ENCODE results near the gene PCDHB13. TPM values are rescaled to one million over a fixed set of nuclear protein-coding genes. Genes with fewer than 3 reads are reported as not detected.
"Not testable (repeated sequence)": the region's sequence is repeated elsewhere in the genome, so short reads cannot be mapped to it uniquely, and the experiment has no call there.

Gene PCDHB13
- 2.9 TPM for total RNA-seq
- long read RNA-seq, full-length matches to known transcripts, result 2 of 2 reads
- long read RNA-seq, partial matches to known transcripts, result 0 of 2 reads
- long read RNA-seq, other reads (novel, unspliced or antisense), result 0 of 2 reads

DNA sequence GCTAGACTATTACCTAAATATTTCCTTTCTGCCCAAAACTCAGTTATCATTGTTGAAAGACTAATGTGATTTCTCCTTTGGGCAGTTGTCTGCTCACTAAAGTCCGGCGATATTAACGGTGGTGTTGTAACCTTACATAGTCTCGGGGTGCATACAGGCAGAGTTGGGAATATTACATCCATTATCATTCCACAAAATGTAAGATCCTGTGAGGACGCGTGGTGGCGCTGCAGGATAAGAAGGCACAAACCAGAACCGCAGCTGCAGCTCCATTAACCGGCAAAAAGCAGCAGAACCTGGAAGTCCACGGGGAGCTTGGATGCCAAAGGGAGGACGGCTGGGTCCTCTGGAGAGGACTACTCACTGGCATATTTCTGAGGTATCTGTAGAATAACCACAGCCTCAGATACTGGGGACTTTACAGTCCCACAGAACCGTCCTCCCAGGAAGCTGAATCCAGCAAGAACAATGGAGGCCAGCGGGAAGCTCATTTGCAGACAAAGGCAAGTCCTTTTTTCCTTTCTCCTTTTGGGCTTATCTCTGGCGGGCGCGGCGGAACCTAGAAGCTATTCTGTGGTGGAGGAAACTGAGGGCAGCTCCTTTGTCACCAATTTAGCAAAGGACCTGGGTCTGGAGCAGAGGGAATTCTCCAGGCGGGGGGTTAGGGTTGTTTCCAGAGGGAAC lies at the start of gene PCDHB13:
Gene PCDHB13, plus strand, starts transcription at position 264 of the 684 bp plus-strand sequence. Its CDS starts 205 bp downstream, at position 469.
- H3K27me3 ChIP-seq (ENCODE audit: low read depth); DNase-seq; H3K4me3 ChIP-seq; H3K4me1 ChIP-seq; H3K27ac ChIP-seq; intact Hi-C loops (cut with DNase I); H3K36me3 ChIP-seq: not testable (repeated sequence)
- ATAC-seq, result peak; percentile 42 to 46
- TF ChIP-seq CTCF (IDR thresholded peaks at IDR 0.05), result peak; percentile 35
- H3K9me3 ChIP-seq, result peaks cover 33% of the 10 kb centered on the region

- Histone ChIP-seq H3K27ac (no peak within 1 kb of the TSS), H3K9me3 (peaks cover 18% of the 10 kb centered on the region), H3K27me3 (ENCODE audit: low read depth) (peaks cover 26% of the 10 kb centered on the region), H3K4me3 (peak within 1 kb of the TSS; percentile 13), H3K36me3 (no peaks in the 10 kb centered on the region), H3K4me1 (no peaks in the 10 kb centered on the region)
- no peak for DNase-seq
- intact Hi-C loops (cut with DNase I), result no loop called here
- no peak for ATAC-seq
- peak; percentile 39 for TF ChIP-seq CTCF (IDR thresholded peaks at IDR 0.05)
Observed at GRCh38 chr5:141172381-141173204, 41.1 kb upstream of the PCDHB13 start, which contains the start of gene PCDHB7. TSS of gene PCDHB7 (plus strand) at chr5:141172644. CDS start at chr5:141172836, 192 bp downstream.

DNA sequence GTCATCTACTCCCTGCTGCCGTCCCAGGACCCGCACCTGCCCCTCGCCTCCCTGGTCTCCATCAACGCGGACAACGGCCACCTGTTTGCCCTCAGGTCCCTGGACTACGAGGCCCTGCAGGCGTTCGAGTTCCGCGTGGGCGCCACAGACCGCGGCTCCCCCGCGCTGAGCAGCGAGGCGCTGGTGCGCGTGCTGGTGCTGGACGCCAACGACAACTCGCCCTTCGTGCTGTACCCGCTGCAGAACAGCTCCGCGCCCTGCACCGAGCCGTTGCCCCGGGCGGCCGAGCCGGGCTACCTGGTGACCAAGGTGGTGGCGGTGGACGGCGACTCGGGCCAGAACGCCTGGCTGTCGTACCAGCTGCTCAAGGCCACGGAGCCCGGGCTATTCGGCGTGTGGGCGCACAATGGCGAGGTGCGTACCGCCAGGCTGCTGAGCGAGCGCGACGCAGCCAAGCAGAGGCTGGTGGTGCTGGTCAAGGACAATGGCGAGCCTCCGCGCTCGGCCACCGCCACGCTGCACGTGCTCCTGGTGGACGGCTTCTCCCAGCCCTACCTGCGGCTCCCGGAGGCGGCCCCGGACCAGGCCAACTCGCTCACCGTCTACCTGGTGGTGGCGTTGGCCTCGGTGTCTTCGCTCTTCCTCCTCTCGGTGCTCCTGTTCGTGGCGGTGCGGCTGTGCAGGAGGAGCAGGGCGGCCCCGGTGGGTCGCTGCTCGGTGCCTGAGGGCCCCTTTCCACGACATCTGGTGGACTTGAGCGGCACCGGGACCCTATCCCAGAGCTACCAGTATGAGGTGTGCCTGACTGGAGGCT lies 39.2 kb upstream of the PCDHB13 start:
- intact Hi-C loops (cut with DNase I); H3K4me1 ChIP-seq; H3K27ac ChIP-seq; ATAC-seq; H3K4me3 ChIP-seq; DNase-seq; H3K36me3 ChIP-seq: not testable (repeated sequence)
- H3K27me3 ChIP-seq (ENCODE audit: low read depth), result peaks cover 25% of the 10 kb centered on the region
- H3K9me3 ChIP-seq, result peaks cover 28% of the 10 kb centered on the region

DNA sequence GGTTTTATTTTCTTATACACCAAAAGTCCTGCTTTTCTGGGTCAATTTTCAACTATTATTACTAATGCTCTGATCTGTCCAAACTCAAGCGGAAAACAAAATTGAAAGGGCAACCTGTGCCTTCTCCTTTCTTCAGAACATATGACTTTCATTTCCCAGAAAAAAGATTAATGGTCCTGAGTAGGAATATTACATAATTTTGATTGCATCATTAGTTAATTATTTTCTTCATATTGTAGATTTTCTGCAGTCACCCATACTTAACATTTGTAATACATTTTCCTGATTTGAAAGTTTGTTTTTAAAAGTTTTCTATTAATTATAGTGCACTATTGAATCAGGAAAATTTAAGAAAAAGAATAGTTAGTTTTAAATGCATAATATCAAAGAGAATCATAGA lies 37.8 kb upstream of the PCDHB13 start:
- Histone ChIP-seq H3K9me3 (peaks cover 28% of the 10 kb centered on the region), H3K27me3 (ENCODE audit: low read depth) (peaks cover 25% of the 10 kb centered on the region), H3K4me1 (no peaks in the 10 kb centered on the region), H3K36me3 (no peaks in the 10 kb centered on the region), H3K4me3 (no peak overlapping the region), H3K27ac (no peak overlapping the region)
- intact Hi-C loops (cut with DNase I), result no loop called here
- DNase-seq (no peak), ATAC-seq (no peak)
- TF ChIP-seq CTCF (IDR thresholded peaks at IDR 0.05), result no peak

- H3K4me1 ChIP-seq; intact Hi-C loops (cut with DNase I); DNase-seq; H3K36me3 ChIP-seq; H3K27ac ChIP-seq; H3K4me3 ChIP-seq: not testable (repeated sequence)
- H3K9me3 ChIP-seq, result peaks cover 30% of the 10 kb centered on the region
- ATAC-seq, result peak in 1 of 2 donors; percentile 48
- TF ChIP-seq CTCF (IDR thresholded peaks at IDR 0.05), result peak; percentile 10
- peaks cover 27% of the 10 kb centered on the region for H3K27me3 ChIP-seq (ENCODE audit: low read depth)
Observed at GRCh38 chr5:141177577-141178191, 36.0 kb upstream of the PCDHB13 start, which contains the start of gene PCDHB8. TSS of gene PCDHB8 (plus strand) at chr5:141177790. CDS start at chr5:141178035, 245 bp downstream.

GRCh38 chr5:141179371-141179770 lies 34.3 kb upstream of the PCDHB13 start:
- H3K27ac ChIP-seq; H3K4me1 ChIP-seq; ATAC-seq; intact Hi-C loops (cut with DNase I); H3K4me3 ChIP-seq; H3K36me3 ChIP-seq; DNase-seq: not testable (repeated sequence)
- peaks cover 39% of the 10 kb centered on the region for H3K9me3 ChIP-seq
- H3K27me3 ChIP-seq (ENCODE audit: low read depth), result peaks cover 28% of the 10 kb centered on the region

DNA sequence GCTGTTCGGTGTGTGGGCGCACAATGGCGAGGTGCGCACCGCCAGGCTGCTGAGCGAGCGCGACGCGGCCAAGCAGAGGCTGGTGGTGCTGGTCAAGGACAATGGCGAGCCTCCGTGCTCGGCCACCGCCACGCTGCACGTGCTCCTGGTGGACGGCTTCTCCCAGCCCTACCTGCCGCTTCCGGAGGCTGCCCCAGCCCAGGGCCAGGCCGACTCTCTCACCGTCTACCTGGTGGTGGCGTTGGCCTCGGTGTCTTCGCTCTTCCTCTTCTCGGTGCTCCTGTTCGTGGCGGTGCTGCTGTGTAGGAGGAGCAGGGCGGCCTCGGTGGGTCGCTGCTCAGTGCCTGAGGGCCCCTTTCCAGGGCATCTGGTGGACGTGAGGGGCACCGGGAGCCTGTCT lies 33.8 kb upstream of the PCDHB13 start:
- ATAC-seq; H3K4me3 ChIP-seq; H3K27ac ChIP-seq; H3K36me3 ChIP-seq; DNase-seq; H3K4me1 ChIP-seq; intact Hi-C loops (cut with DNase I): not testable (repeated sequence)
- H3K27me3 ChIP-seq (ENCODE audit: low read depth), result peaks cover 24% of the 10 kb centered on the region
- peaks cover 39% of the 10 kb centered on the region for H3K9me3 ChIP-seq

All from lower lobe of right lung (tissue), 2 donors.